Neural progenitor cell (in vitro differentiated cells): ENCODE results near the gene BCKDHB. TPM values are rescaled to one million over a fixed set of nuclear protein-coding genes. Genes with fewer than 3 reads are reported as not detected.

Experiments
- DNase-seq: peaks from one replicate; pipeline ENCODE4 v3.0.0-alpha.2; 2016; ENCODE audit warnings: low spot score
- H2AFZ ChIP-seq: fragments of 200-600 bp; sonication (generic); replicated peaks from 2 replicates; pipeline ENCODE4 v1.6.1; 2016; ENCODE audit warnings: antibody characterized with exemption
- H3F3A ChIP-seq: fragments of 200-600 bp; sonication (generic); 2 replicates; pipeline ENCODE4 v1.6.1; 2016; ENCODE audit warnings: antibody characterized with exemption, low read depth
- H3K27ac ChIP-seq: fragments of 200-600 bp; sonication (generic); 2 replicates; pipeline ENCODE4 v1.5.1; 2016; ENCODE audit warnings: mild to moderate bottlenecking
- H3K27me3 ChIP-seq: fragments of 200-600 bp; sonication (generic); 2 replicates; pipeline ENCODE4 v1.6.1; 2016; ENCODE audit warnings: mild to moderate bottlenecking, moderate library complexity
- H3K36me3 ChIP-seq: fragments of 200-600 bp; sonication (generic); 2 replicates; pipeline ENCODE4 v1.5.1; 2016
- H3K4me1 ChIP-seq: fragments of 200-600 bp; sonication (generic); 2 replicates; pipeline ENCODE4 v1.6.1; 2016; ENCODE audit warnings: mixed run types
- H3K4me2 ChIP-seq: fragments of 200-600 bp; sonication (generic); 2 replicates; pipeline ENCODE4 v1.6.1; 2016
- H3K4me3 ChIP-seq: fragments of 200-600 bp; sonication (generic); 2 replicates; pipeline ENCODE4 v1.5.1; 2016
- H3K79me2 ChIP-seq: fragments of 200-600 bp; sonication (generic); 2 replicates; pipeline ENCODE4 v1.6.1; 2016; ENCODE audit warnings: low read depth
- H3K9ac ChIP-seq: fragments of 200-600 bp; sonication (generic); 2 replicates; pipeline ENCODE4 v1.6.1; 2016
- H3K9me3 ChIP-seq: fragments of 200-600 bp; sonication (generic); 2 replicates; pipeline ENCODE4 v1.5.1; 2016; ENCODE audit warnings: low read depth
- H4K20me1 ChIP-seq: fragments of 200-600 bp; sonication (generic); 2 replicates; pipeline ENCODE4 v1.6.1; 2016; ENCODE audit warnings: low read depth
- H3K27ac Mint-ChIP-seq: 3 replicates; pipeline ENCODE4 v1.8.0; 2021; ENCODE audit warnings: mixed read lengths
- H3K27me3 Mint-ChIP-seq: 2 replicates; pipeline ENCODE4 v1.8.0; 2022; ENCODE audit warnings: low read depth, mild to moderate bottlenecking, inconsistent platforms, moderate library complexity, mixed read lengths; ENCODE audit not compliant: insufficient read depth
- H3K36me3 Mint-ChIP-seq: 3 replicates; pipeline ENCODE4 v1.8.0; 2021; ENCODE audit warnings: mixed read lengths
- H3K4me1 Mint-ChIP-seq: 3 replicates; pipeline ENCODE4 v1.8.0; 2021; ENCODE audit warnings: mixed read lengths
- H3K4me3 Mint-ChIP-seq: 3 replicates; pipeline ENCODE4 v1.8.0; 2021; ENCODE audit warnings: mild to moderate bottlenecking, moderate library complexity, mixed read lengths
- H3K9me3 Mint-ChIP-seq: 3 replicates; pipeline ENCODE4 v1.8.0; 2020; ENCODE audit warnings: mixed read lengths
- EZH2 ChIP-seq: fragments of 200-600 bp; sonication (generic); IDR thresholded peaks from 2 replicates; pipeline ENCODE4 v1.6.1; 2017; ENCODE audit warnings: antibody characterized with exemption, mild to moderate bottlenecking, moderate library complexity
- EZH2phosphoT487 ChIP-seq: fragments of 200-600 bp; sonication (generic); IDR thresholded peaks from 2 replicates; pipeline ENCODE4 v1.6.1; 2017; ENCODE audit warnings: antibody characterized with exemption
- total RNA-seq: library from RNA; depleted of rRNA; stranded (reverse); fragments of >200 nt; gene quantifications from 2 replicates; pipeline ENCODE4 v1.2.3, GENCODE V29; 2015; ENCODE audit warnings: low replicate concordance
- TF ChIP-seq, protein P1 (sequence below): fragments of 200-600 bp; sonication (generic); IDR thresholded peaks from 2 replicates; pipeline ENCODE4 v1.5.1; 2017; ENCODE audit warnings: antibody characterized with exemption, mild to moderate bottlenecking

BCKDHB gene
- total RNA-seq, 1 donor from 2014 or later = 48.2 TPM

DNA sequence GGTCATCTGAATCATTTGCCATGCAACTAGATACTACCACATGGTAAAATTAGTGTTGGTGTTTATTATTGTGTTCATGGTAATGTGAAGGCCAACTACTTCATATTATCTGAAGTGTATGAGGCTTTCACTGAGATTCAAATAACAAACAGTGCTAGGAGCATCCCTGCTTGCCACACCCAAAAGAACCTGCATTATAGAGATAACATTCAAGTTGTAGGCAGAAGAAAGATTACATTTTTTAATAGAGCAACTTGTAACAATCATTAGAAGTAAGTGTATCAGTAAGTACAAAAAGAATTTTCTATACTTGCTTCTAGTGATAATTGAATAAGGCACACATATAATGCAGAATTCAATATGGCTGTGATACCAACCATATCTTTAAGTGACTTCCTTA is 49.8 kb downstream of the BCKDHB start:
- H4K20me1 ChIP-seq = peaks cover 12% of the 10 kb centered on the region
- peaks cover 5% of the 10 kb centered on the region for H3K36me3 Mint-ChIP-seq
- no peak overlapping the region for H3K27ac Mint-ChIP-seq
- peaks cover 8% of the 10 kb centered on the region for H3K4me1 Mint-ChIP-seq
- H3K4me3 Mint-ChIP-seq = no peak overlapping the region
- H3F3A ChIP-seq = no peaks in the 10 kb centered on the region
- no peaks in the 10 kb centered on the region for H3K27me3 Mint-ChIP-seq
- no peaks in the 10 kb centered on the region for H3K9me3 ChIP-seq
- H3K27me3 ChIP-seq = no peaks in the 10 kb centered on the region
- no peak overlapping the region for H3K4me2 ChIP-seq
- no peak for DNase-seq
- H3K27ac ChIP-seq = no peak overlapping the region
- peaks cover 30% of the 10 kb centered on the region for H3K4me1 ChIP-seq
- TF ChIP-seq EZH2 (no peak), EZH2phosphoT487 (no peak)
- TF ChIP-seq, protein P1, sequence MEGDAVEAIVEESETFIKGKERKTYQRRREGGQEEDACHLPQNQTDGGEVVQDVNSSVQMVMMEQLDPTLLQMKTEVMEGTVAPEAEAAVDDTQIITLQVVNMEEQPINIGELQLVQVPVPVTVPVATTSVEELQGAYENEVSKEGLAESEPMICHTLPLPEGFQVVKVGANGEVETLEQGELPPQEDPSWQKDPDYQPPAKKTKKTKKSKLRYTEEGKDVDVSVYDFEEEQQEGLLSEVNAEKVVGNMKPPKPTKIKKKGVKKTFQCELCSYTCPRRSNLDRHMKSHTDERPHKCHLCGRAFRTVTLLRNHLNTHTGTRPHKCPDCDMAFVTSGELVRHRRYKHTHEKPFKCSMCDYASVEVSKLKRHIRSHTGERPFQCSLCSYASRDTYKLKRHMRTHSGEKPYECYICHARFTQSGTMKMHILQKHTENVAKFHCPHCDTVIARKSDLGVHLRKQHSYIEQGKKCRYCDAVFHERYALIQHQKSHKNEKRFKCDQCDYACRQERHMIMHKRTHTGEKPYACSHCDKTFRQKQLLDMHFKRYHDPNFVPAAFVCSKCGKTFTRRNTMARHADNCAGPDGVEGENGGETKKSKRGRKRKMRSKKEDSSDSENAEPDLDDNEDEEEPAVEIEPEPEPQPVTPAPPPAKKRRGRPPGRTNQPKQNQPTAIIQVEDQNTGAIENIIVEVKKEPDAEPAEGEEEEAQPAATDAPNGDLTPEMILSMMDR = no peak
- no peak overlapping the region for H2AFZ ChIP-seq
- no peak overlapping the region for H3K4me3 ChIP-seq
- no peak overlapping the region for H3K9ac ChIP-seq
- no peaks in the 10 kb centered on the region for H3K36me3 ChIP-seq
- H3K79me2 ChIP-seq = peaks cover 8% of the 10 kb centered on the region
- no peaks in the 10 kb centered on the region for H3K9me3 Mint-ChIP-seq

DNA sequence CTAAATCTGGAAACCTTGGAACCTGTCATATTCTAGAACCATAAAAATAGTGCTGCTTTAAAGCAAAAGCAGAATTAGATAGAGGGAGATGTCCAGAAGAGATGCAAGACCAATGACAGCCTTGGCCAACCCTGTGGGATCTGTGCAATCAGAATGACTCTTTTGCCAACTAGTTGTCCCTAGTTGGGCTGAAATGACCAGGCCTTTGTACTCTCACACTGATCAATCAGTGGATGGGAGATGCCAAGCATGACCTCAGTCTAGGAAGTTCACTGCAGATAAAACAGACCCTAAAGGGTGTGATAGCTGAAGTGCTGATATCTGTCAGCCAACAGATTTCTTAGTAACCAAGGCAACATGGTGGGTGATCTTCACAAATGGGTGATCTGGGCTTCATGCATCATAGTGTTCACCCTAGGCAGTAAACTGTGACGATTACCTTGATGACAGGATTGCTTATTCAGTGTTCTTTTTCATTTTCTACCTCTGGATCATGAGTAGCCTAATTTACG is 52.1 kb downstream of the BCKDHB start:
- peaks cover 3% of the 10 kb centered on the region for H3K4me1 Mint-ChIP-seq
- H3K9me3 ChIP-seq = no peaks in the 10 kb centered on the region
- H2AFZ ChIP-seq = no peak overlapping the region
- H3K4me2 ChIP-seq = no peak overlapping the region
- DNase-seq = no peak
- H3K27ac Mint-ChIP-seq = no peak overlapping the region
- peaks cover 23% of the 10 kb centered on the region for H3K4me1 ChIP-seq
- H3K27ac ChIP-seq = no peak overlapping the region
- no peak overlapping the region for H3K9ac ChIP-seq
- no peaks in the 10 kb centered on the region for H3K27me3 ChIP-seq
- no peaks in the 10 kb centered on the region for H3F3A ChIP-seq
- no peaks in the 10 kb centered on the region for H3K9me3 Mint-ChIP-seq
- H3K79me2 ChIP-seq = peaks cover 8% of the 10 kb centered on the region
- TF ChIP-seq EZH2 (no peak), EZH2phosphoT487 (no peak)
- TF ChIP-seq, protein P1 = no peak
- H3K4me3 ChIP-seq = no peak overlapping the region
- no peaks in the 10 kb centered on the region for H3K36me3 ChIP-seq
- H3K36me3 Mint-ChIP-seq = peaks cover 5% of the 10 kb centered on the region
- no peak overlapping the region for H3K4me3 Mint-ChIP-seq
- peaks cover 24% of the 10 kb centered on the region for H4K20me1 ChIP-seq
- no peaks in the 10 kb centered on the region for H3K27me3 Mint-ChIP-seq

DNA sequence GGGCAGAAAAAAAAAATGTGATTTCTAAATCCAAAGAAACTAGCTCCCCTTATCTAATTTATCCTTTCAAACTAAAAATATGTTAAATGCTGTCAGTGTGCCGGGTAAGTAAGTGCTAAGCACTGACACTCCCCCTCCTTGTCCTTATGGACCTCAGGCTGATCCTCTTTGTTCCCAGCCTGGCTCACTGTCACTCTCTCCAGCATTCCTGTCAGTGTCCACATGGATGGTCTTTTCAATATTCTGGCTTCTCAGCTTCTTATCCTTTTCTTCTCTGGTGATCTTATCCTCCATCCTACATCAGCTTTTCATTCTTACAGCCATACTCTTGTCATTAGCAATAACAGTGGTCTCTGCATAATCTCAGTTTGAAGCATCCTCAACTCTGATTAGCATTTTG is 55.0 kb downstream of the BCKDHB start:
- Histone ChIP-seq H3K27ac (no peak overlapping the region), H3K4me3 (no peak overlapping the region), H3K9ac (no peak overlapping the region), H4K20me1 (peaks cover 24% of the 10 kb centered on the region), H3K79me2 (no peaks in the 10 kb centered on the region), H3F3A (no peaks in the 10 kb centered on the region), H3K27me3 (no peaks in the 10 kb centered on the region), H3K9me3 (no peaks in the 10 kb centered on the region), H3K36me3 (no peaks in the 10 kb centered on the region), H3K4me1 (peaks cover 13% of the 10 kb centered on the region), H3K4me2 (peak overlapping the region; percentile 3), H2AFZ (no peak overlapping the region)
- Mint-ChIP-seq H3K4me1 (peaks cover 3% of the 10 kb centered on the region), H3K4me3 (no peak overlapping the region), H3K36me3 (no peaks in the 10 kb centered on the region), H3K9me3 (no peaks in the 10 kb centered on the region), H3K27me3 (no peaks in the 10 kb centered on the region), H3K27ac (no peak overlapping the region)
- TF ChIP-seq, protein P1 = no peak
- peak; percentile 53 for TF ChIP-seq EZH2phosphoT487
- DNase-seq = peak; percentile 70
